GM12878 (cell line): Measurements from ENCODE around the gene PPM1E. TPM values are rescaled to one million over a fixed set of nuclear protein-coding genes. Genes with fewer than 3 reads are reported as not detected.
"Not testable (repeated sequence)": the region's sequence is repeated elsewhere in the genome, so short reads cannot be mapped to it uniquely, and the experiment has no call there.

Experiments
- ATAC-seq: fragments of 200-7000 bp; cut with Tn5 transposase; 3 replicates; pipeline ENCODE4 v1.9.1; 2020; ENCODE audit warnings: mild to moderate bottlenecking, moderate library complexity
- BruUV-seq: library from RNA; stranded (reverse); fragments of 400-500 nt; replicated peaks from 2 replicates; lab custom pipeline; 2021; lab: Mats Ljungman, UMichigan
- CTCF ChIA-PET: fragments of 300-600 bp; sonication (Branson Sonifier 250); formaldehyde crosslinking; extraction: SDS; loops from one replicate; lab custom pipeline; 2021; ENCODE audit warnings: inconsistent platforms; lab: Yijun Ruan, JAX
- POLR2A ChIA-PET: fragments of 350-600 bp; formaldehyde crosslinking; extraction: SDS; loops from one replicate; lab custom pipeline; 2021; ENCODE audit warnings: inconsistent platforms; lab: Charles Lee
- RAD21 ChIA-PET: fragments of 300-600 bp; sonication (Branson Sonifier 250); formaldehyde crosslinking; loops from one replicate; lab custom pipeline; 2023; ENCODE audit warnings: antibody characterized with exemption; ENCODE audit not compliant: unreplicated experiment; lab: Charles Lee
- SMC1A ChIA-PET: fragments of 300-600 bp; sonication (Branson Sonifier 250); formaldehyde crosslinking; loops from one replicate; lab custom pipeline; 2023; ENCODE audit not compliant: unreplicated experiment, uncharacterized antibody; lab: Charles Lee
- DNase-seq: peaks from one replicate; pipeline ENCODE4 v3.0.0-alpha.2; 2011; ENCODE audit warnings: low read depth, low spot score
- FAIRE-seq: peaks from 3 replicates; lab custom pipeline; 2011; peaks lifted over from hg19 to GRCh38; lab: Jason Lieb, UNC
- H2AFZ ChIP-seq: 2 replicates; pipeline ENCODE4 v1.6.0; 2011; ENCODE audit warnings: low read depth, low read length, control low read depth; ENCODE audit not compliant: control insufficient read depth
- H3K27ac ChIP-seq: 2 replicates; pipeline ENCODE4 v1.5.1; 2011; ENCODE audit warnings: control low read depth; ENCODE audit not compliant: control insufficient read depth, insufficient read depth
- H3K27me3 ChIP-seq, 2 experiments: replicated peaks in 1 of 2; 2 replicates each; pipeline versions ENCODE4 v1.6.0 to v1.6.1; 2011; ENCODE audit warnings: low read length in 1 of 2; ENCODE audit not compliant: control insufficient read depth in 2 of 2, insufficient read depth in 2 of 2
- H3K36me3 ChIP-seq, 2 experiments: 2 replicates each; pipeline ENCODE4 v1.5.1; 2011; ENCODE audit warnings: low read length in 1 of 2; ENCODE audit not compliant: control insufficient read depth in 2 of 2, insufficient read depth in 2 of 2
- H3K4me1 ChIP-seq: 2 replicates; pipeline ENCODE4 v1.6.1; 2011; ENCODE audit warnings: mild to moderate bottlenecking, low read length, moderate library complexity, mixed read lengths; ENCODE audit not compliant: control insufficient read depth, insufficient read depth
- H3K4me2 ChIP-seq: 2 replicates; pipeline ENCODE4 v1.6.0; 2011; ENCODE audit warnings: control low read depth; ENCODE audit not compliant: control insufficient read depth, insufficient read depth
- H3K4me3 ChIP-seq: fragments of 200-600 bp; sonication (generic); 2 replicates; pipeline ENCODE4 v1.5.1; 2016
- H3K79me2 ChIP-seq: 2 replicates; pipeline ENCODE4 v1.6.0; 2011; ENCODE audit warnings: low read length; ENCODE audit not compliant: control insufficient read depth, insufficient read depth
- H3K9ac ChIP-seq: 2 replicates; pipeline ENCODE4 v1.8.0; 2011; ENCODE audit warnings: low read length, control low read depth, mixed read lengths; ENCODE audit not compliant: control insufficient read depth, insufficient read depth
- H3K9me3 ChIP-seq: replicated peaks from 3 replicates; pipeline ENCODE4 v1.5.1; 2011; ENCODE audit warnings: mild to moderate bottlenecking, low read length; ENCODE audit not compliant: control insufficient read depth, insufficient read depth
- H4K20me1 ChIP-seq: 2 replicates; pipeline ENCODE4 v1.6.0; 2011; ENCODE audit not compliant: control insufficient read depth, insufficient read depth
- CHD2 ChIP-seq: IDR thresholded peaks from 2 replicates; pipeline ENCODE4 v1.6.1; 2011; ENCODE audit warnings: low read depth, low read length, improper control_type of control experiment, borderline replicate concordance
- PAX5 ChIP-seq: IDR thresholded peaks from 2 replicates; pipeline ENCODE4 v1.6.1; 2011; ENCODE audit warnings: low read depth, low read length, borderline replicate concordance
- WGBS: methylation state at CpG from one replicate; pipeline ENCODE4 v1.1.6; 2016; ENCODE audit warnings: low lambda C conversion rate; ENCODE audit not compliant: insufficient replicate concordance, insufficient coverage; ENCODE audit errors: missing lambda C conversion rate; 5-methylcytosine and 5-hydroxymethylcytosine counted together
- in situ Hi-C: fragments of 300-500 bp; cut with MboI; formaldehyde crosslinking; loops from 9 replicates; pipeline ENCODE4 v1.14.3; 2018; ENCODE audit warnings: mixed read lengths
- intact Hi-C: fragments of 100-400 bp; cut with micrococcal nuclease; formaldehyde crosslinking; loops from one replicate; pipeline ENCODE4 v1.14.2; 2022; ENCODE audit not compliant: unreplicated experiment
- polyA plus RNA-seq, 11 experiments: library from polyadenylated mRNA; depleted of rRNA in 4 of 11; unstranded in 6 of 11; stranded (reverse) in 5 of 11; fragments of >200 nt; fragmentation: Nextera tagmentation in 4 of 11; fragmentation: Illumina TruSeq in 1 of 11; extraction: Ambion mirVana in 4 of 11; extraction: Trizol in 1 of 11; gene quantifications; 1 replicate in 1 of 11; 2 replicates in 10 of 11; pipeline versions ENCODE4 v1.2.1 to v1.2.3, GENCODE V29; 2011 to 2016; ENCODE audit warnings: inconsistent platforms in 2 of 11, missing spikeins in 2 of 11, low read depth in 1 of 11
- total RNA-seq, 4 experiments: library from RNA; depleted of rRNA in 3 of 4; stranded (reverse); fragments of >200 nt in 3 of 4; fragmentation: Illumina TruSeq in 1 of 4; extraction: Trizol in 1 of 4; gene quantifications; 2 replicates each; pipeline versions ENCODE4 v1.2.1 to v1.2.3, GENCODE V29; 2013 to 2021

Gene PPM1E
- total and polyA plus RNA-seq, 10 of the 15 experiments (the other 5 are each of a cell fraction or from before 2014, with no cell fraction given), result 0.07 to 0.28 (median 0.16) TPM

GRCh38 chr17:58764373-58764772, 8.7 kb downstream of the PPM1E start:
- no peaks in the 10 kb centered on the region for H3K4me1 ChIP-seq
- WGBS, result 27% methylated on average over 5 of the region's 5 CpGs
- ChIA-PET POLR2A (interaction anchor here (0.7 kb wide), 1 partner anchor 254 kb away, joined by 6 read pairs; no protein-coding TSS in a partner anchor), SMC1A (no interaction called here), RAD21 (no interaction called here), CTCF (no interaction called here)
- no peak for FAIRE-seq
- no peaks in the 10 kb centered on the region; a peak in 1 of 4 replicates for H3K27me3 ChIP-seq
- no peak for DNase-seq
- in situ Hi-C loops, result no loop called here
- no peaks in the 10 kb centered on the region for H3K36me3 ChIP-seq
- no peak overlapping the region for H2AFZ ChIP-seq
- H4K20me1 ChIP-seq, result no peaks in the 10 kb centered on the region
- H3K4me3 ChIP-seq, result no peak overlapping the region
- no peak overlapping the region for H3K27ac ChIP-seq
- no TSS peak for BruUV-seq
- H3K4me2 ChIP-seq, result no peak overlapping the region
- H3K9me3 ChIP-seq, result no peaks in the 10 kb centered on the region
- intact Hi-C loops, result no loop called here
- TF ChIP-seq CHD2 (no peak), PAX5 (0 out of 2 replicates have a peak, but pooled peaks have one; percentile 35)
- H3K79me2 ChIP-seq, result no peaks in the 10 kb centered on the region
- H3K9ac ChIP-seq, result no peak overlapping the region
- ATAC-seq, result peak; percentile 26; the same call in 2 of the 3 replicates

GRCh38 chr17:58778482-58778881, 22.8 kb downstream of the PPM1E start:
- H4K20me1 ChIP-seq, H3K27ac ChIP-seq, CTCF ChIA-PET, H3K4me3 ChIP-seq, H3K4me1 ChIP-seq, RAD21 ChIA-PET, H3K4me2 ChIP-seq, H3K79me2 ChIP-seq, FAIRE-seq, H3K9me3 ChIP-seq, ATAC-seq, H3K9ac ChIP-seq, intact Hi-C loops, DNase-seq, BruUV-seq, H2AFZ ChIP-seq, H3K36me3 ChIP-seq, SMC1A ChIA-PET, in situ Hi-C loops, H3K27me3 ChIP-seq: not testable (repeated sequence)
- 20% methylated on average over 5 of the region's 5 CpGs for WGBS
- POLR2A ChIA-PET, result interaction anchor here (0.7 kb wide), 1 partner anchor 16 kb away, joined by 8 read pairs; no protein-coding TSS in a partner anchor
